HG02623 (cell line): ENCODE data around the gene KCNG2.
"Not testable (repeated sequence)": the region's sequence is repeated elsewhere in the genome, so short reads cannot be mapped to it uniquely, and the experiment has no call there.

ENCODE experiments used
- ATAC-seq: cut with Tn5 transposase; IDR thresholded peaks from one replicate; pipeline ENCODE4 v1.9.1; 2021; ENCODE audit warnings: moderate library complexity; ENCODE audit not compliant: unreplicated experiment

Gene KCNG2

DNA sequence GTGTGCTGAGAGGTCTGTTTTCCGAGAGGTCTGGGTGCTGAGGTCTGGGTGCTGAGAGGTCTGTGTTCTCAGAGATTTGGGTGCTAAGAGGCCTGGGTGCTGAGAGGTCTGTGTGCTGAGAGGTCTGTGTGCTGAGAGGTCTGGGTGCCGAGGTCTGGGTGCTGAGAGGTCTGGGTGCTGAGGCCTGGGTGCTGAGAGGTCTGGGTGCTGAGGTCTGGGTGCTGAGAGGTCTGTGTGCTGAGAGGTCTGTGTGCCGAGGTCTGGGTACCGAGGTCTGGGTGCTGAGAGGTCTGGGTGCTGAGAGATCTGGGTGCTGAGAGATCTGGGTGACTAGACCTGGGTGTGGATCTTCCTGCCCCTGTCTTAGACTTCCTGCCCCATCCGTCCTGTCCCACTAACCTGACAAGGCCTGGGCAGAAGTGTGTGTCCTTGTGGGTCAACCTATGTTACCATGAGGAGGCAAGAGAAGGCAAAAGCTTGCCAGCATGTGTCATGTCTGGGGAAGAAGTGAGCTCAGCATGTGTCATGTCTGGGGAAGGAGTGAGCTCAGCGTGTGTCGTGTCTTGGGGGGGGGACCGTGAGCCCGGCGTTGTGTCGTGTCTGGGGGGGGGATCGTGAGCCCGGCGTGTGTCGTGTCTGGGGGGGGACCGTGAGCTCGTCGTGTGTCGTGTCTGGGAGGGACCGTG is 69.3 kb downstream of the KCNG2 start:
- no peak for ATAC-seq

DNA sequence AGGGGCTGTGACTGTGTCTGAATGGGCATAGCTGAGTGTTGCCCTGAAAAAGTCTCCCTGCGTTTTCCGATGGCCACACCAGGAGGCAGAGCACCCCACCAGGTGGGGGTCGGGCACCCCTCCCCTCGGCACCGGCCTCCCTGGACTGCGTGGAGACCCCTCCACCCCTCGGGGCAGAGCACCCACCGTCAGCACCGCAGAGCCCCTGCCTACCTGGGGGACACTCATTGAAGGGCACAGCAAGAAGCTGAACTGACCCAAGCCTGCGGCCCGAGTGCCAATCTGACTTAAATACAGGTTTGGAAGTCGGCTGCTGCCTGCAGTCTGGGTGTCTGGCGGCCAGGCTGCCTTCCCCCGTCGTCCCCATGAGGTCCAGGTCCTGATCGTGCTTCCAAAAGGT is 69.9 kb downstream of the KCNG2 start:
- no peak for ATAC-seq

DNA sequence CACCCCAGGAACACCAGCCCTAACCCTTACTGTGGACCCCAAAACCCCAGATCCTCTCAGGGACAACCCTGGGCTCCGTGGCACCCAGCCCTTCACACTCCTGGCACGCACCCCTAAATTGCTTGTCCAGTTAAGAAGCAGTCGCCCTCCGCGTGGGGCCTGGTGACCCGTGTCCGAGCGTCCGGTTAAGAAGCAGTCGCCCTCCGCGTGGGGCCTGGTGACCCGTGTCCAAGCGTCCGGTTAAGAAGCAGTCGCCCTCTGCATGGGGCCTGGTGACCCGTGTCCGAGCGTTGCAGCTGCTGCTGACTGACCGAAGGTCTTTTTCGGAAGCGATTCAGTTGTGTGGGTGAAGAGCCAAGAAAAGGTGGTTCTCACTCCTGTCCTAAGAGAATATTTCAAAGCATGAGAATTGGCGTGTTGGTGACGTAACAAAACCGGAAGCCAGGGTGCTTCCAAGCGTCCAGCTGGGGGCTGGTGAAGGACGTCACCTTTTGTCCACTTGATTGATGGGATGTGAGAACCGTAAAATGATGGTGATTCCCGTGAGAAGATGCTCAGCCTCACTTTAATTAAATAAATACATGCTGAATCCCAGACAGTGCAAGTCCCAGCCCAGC is 70.5 kb downstream of the KCNG2 start:
- ATAC-seq = no peak

GRCh38 chr18:79868811-79869541 is 71.2 kb downstream of the KCNG2 start:
- ATAC-seq = no peak

GRCh38 chr18:79869591-79870300 is 72.0 kb downstream of the KCNG2 start:
- ATAC-seq = no peak

GRCh38 chr18:79870301-79871025 is 72.7 kb downstream of the KCNG2 start:
- no peak for ATAC-seq

GRCh38 chr18:79871026-79871390 is 73.3 kb downstream of the KCNG2 start:
- no peak for ATAC-seq

GRCh38 chr18:79871481-79872091 is 73.8 kb downstream of the KCNG2 start:
- ATAC-seq = no peak

- ATAC-seq = no peak
These were observed 75.0 kb downstream of the KCNG2 start for GRCh38 chr18:79872527-79873444.

DNA sequence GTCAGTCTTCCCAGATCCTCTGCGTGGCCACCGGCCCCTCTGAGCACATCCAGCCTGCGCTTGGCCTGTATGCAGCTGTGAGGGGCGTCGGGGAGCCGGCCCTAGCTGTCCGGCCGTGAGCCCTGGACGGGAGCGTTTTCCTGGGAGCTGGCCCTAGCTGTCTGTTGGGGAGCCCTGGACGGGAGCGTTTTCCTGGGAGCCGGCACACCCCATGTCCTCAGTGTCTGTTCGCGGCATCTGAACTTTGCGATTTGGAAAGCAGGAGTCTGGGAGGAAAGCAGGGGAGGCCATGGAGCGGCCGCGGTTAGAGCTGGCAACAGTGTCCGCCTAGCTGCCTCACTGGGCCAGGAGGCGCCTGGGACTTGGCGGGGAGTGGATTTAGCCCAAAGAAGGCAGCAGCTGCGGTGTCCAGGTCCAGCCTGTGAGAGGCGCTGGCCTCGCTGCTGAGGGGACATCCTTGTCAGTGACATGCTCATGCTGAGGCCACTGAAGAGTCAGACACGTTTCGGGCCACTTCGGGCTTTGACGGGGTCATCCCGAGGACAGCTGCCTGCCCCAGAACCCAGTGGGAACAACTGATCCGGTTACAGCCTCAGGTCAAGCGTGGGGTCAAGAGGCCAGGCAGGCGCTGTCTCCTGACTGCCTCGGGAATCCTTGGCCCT is 75.8 kb downstream of the KCNG2 start:
- ATAC-seq = no peak

GRCh38 chr18:79874553-79875530 is 77.1 kb downstream of the KCNG2 start:
- ATAC-seq = no peak

DNA sequence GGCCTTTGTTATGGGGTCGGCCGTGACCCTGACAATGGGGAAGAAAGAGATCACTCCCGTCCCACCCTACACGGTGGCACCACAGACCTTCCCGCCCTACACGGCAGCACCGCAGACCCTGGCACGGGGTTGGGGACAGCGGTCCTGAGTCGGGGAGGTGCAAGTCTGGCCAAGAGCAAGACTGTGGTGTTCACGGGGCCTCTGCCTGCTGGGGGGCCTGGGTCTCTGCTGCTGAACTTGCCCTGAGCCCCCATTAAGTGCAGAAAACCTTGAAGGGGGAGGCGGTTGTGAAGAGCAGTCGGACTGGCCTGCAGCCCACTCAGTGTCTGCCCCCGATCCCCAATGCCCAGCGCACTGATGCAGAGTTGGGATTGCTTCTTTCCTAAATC is 77.8 kb downstream of the KCNG2 start:
- ATAC-seq = no peak

GRCh38 chr18:79875931-79876461 is 78.3 kb downstream of the KCNG2 start:
- no peak for ATAC-seq

GRCh38 chr18:79876497-79876896 is 78.8 kb downstream of the KCNG2 start:
- ATAC-seq = no peak

DNA sequence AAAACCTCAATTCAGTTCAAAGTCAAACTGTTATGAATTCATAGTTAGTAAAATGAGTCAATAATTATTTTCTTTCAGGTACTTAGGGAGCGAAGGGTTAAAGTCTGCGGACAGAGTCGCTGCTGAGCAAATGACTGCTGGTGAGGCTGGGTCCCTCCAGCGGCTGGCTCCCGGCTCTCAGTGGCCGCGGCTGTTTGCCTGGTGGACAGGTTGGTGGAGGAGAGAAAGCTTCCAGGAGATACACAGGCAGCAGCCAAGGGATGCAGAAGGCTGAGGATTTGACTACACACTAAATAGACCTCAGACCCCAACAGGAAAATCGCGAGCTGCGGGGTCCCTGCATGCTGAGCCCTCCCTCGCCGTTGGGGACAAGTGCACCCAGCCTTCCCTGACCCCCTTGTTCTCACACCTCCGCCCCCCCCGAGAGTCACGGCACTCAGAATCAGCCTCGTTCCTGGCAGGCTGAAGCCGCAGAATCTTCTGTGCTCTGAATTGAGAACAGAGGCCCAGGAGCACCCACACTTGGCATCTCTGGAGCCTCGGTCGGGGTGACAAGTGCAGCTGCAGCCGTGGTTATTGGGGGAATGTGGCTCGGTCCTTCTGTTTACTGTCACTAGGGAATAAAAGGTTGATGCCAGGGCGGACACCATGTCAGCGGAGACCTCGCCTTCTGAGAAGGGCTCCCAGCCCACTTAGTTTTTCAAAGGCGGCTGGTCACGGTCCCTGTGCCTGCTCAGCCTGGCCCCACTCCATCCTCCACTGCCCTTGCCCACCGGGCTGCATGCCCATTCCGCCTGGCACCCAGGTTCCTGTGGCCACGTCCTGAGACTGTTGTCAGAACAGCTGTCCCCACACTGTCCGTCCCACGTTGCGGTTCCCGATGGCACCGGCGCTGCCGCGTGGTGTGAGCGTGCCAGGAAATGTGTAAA is 79.7 kb downstream of the KCNG2 start:
- no peak for ATAC-seq

DNA sequence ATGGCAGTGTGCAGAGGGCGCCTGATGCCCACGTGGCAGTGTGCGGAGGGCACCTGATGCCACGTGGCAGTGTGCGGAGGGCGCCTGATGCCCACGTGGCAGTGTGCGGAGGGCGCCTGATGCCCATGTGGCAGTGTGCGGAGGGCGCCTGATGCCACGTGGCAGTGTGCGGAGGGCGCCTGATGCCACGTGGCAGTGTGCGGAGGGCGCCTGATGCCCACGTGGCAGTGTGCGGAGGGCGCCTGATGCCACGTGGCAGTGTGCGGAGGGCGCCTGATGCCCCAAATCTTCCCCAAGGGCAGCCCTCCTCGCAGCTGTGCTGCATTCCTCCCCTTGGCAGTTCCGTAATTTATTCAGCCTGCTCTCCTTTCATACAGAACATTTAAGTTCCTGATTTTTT is 80.5 kb downstream of the KCNG2 start:
- ATAC-seq = not testable (repeated sequence)
